ENCODE measurements around the gene KLHL1.

GRCh38 chr13:69910800-69911199, 197.5 kb downstream of the KLHL1 start:
- TF ChIP-seq CTCF (IDR thresholded peaks at IDR 0.05) (no peak), GATA2 (CRISPR knock-in tag; IDR thresholded peaks at IDR 0.05) (no peak), MAX (IDR thresholded peaks at IDR 0.05; ENCODE audit: low read depth) (no peak), USF2 (IDR thresholded peaks at IDR 0.05; ENCODE audit: borderline replicate concordance, low read depth, low read length) (no peak), TAF1 (IDR thresholded peaks at IDR 0.05; ENCODE audit: borderline replicate concordance, low read depth, low read length) (no peak), CHD2 (IDR thresholded peaks at IDR 0.05; ENCODE audit: low read length, partially characterized antibody) (no peak), ELF1 (IDR thresholded peaks at IDR 0.05) (no peak), POLR2AphosphoS5 (IDR thresholded peaks at IDR 0.05; ENCODE audit: low read depth, low read length) (no peak), REST (IDR thresholded peaks at IDR 0.05; ENCODE audit: low read depth, low read length) (no peak), JUND (IDR thresholded peaks at IDR 0.05) (no peak)
